ENCODE results near the gene EDC4. TPM values are rescaled to one million over a fixed set of nuclear protein-coding genes. Genes with fewer than 3 reads are reported as not detected.

The EDC4 gene
- total and polyA plus RNA-seq, 2 of the 13 experiments (the other 11 are each of a cell fraction or from before 2014, with no cell fraction given) = 51.4 to 59.1 TPM

GRCh38 chr16:67893743-67894399 lies 21.0 kb downstream of the EDC4 start (continued):
- no peak for TF ChIP-seq ZNF646 (CRISPR knock-in tag; IDR thresholded peaks at IDR 0.05)
- TF ChIP-seq ZSCAN31 (CRISPR knock-in tag; IDR thresholded peaks at IDR 0.05; ENCODE audit: low read depth) = no peak
- no peak for TF ChIP-seq KLF6 (CRISPR knock-in tag; IDR thresholded peaks at IDR 0.05)
- 0 out of 2 replicates have a peak, but pooled peaks have one; percentile 29 for TF ChIP-seq ZBTB49 (CRISPR knock-in tag; IDR thresholded peaks at IDR 0.05; ENCODE audit: borderline replicate concordance)
- 0 out of 2 replicates have a peak, but pooled peaks have one; percentile 14 for TF ChIP-seq KDM2A (CRISPR knock-in tag; IDR thresholded peaks at IDR 0.05; ENCODE audit: borderline replicate concordance, low read depth)
- TF ChIP-seq PCBP1 (IDR thresholded peaks at IDR 0.05; ENCODE audit: borderline replicate concordance, low read depth, low read length) = no peak
- TF ChIP-seq ZNF558 (CRISPR knock-in tag; IDR thresholded peaks at IDR 0.05; ENCODE audit: borderline replicate concordance) = peak; percentile 49; the same call in 1 of the 2 replicates
- no peak for TF ChIP-seq ZBTB38 (CRISPR knock-in tag; IDR thresholded peaks at IDR 0.05)
- TF ChIP-seq SMARCC2 (IDR thresholded peaks at IDR 0.05) = no peak
- no peak for TF ChIP-seq CBX1 (IDR thresholded peaks at IDR 0.05; ENCODE audit: low read depth)
- TF ChIP-seq ZNF597 (CRISPR knock-in tag; IDR thresholded peaks at IDR 0.05) = no peak
- no peak; the same call in 1 of the 2 replicates for TF ChIP-seq KDM5A (IDR thresholded peaks at IDR 0.05; ENCODE audit: borderline replicate concordance, low read length)
- no peak for TF ChIP-seq ZNF468 (CRISPR knock-in tag; IDR thresholded peaks at IDR 0.05)
- TF ChIP-seq CREB1 (IDR thresholded peaks at IDR 0.05) = no peak
- TF ChIP-seq CREB1 (CRISPR knock-in tag; IDR thresholded peaks at IDR 0.05) = no peak
- TF ChIP-seq ARNT (IDR thresholded peaks at IDR 0.05) = no peak
- TF ChIP-seq ZNF580 (CRISPR knock-in tag; IDR thresholded peaks at IDR 0.05; ENCODE audit: borderline replicate concordance, low read depth) = 0 out of 2 replicates have a peak, but pooled peaks have one; percentile 15
- no peak for TF ChIP-seq DDIT3 (CRISPR knock-in tag; IDR thresholded peaks at IDR 0.05)
- TF ChIP-seq ZSCAN25 (CRISPR knock-in tag; IDR thresholded peaks at IDR 0.05) = peak; percentile 4; the same call in 1 of the 2 replicates
